H1 (cell line): ENCODE measurements around the gene ZNF687. TPM values are rescaled to one million over a fixed set of nuclear protein-coding genes. Genes with fewer than 3 reads are reported as not detected.

Experiments used
- CHD7 ChIP-seq: fragments of 300-600 bp; sonication (generic); IDR thresholded peaks from 2 replicates; pipeline ENCODE4 v1.7.1; 2012; ENCODE audit warnings: low read length, moderate library complexity, mild to moderate bottlenecking, inconsistent platforms; ENCODE audit not compliant: insufficient replicate concordance
- SIN3A ChIP-seq, 2 experiments: IDR thresholded peaks in 1 of 2; conservative IDR thresholded peaks in 1 of 2; 2 replicates each; pipeline ENCODE4 v1.6.1; 2011 to 2012; ENCODE audit warnings: low read length in 2 of 2, improper control_type of control experiment in 1 of 2, low read depth in 1 of 2, mild to moderate bottlenecking in 1 of 2
- SP2 ChIP-seq: IDR thresholded peaks from 2 replicates; pipeline ENCODE4 v1.6.1; 2012; ENCODE audit warnings: mild to moderate bottlenecking, low read length, inconsistent platforms
- TAF1 ChIP-seq: IDR thresholded peaks from 2 replicates; pipeline ENCODE4 v1.6.1; 2011; ENCODE audit warnings: mild to moderate bottlenecking, low read depth, low read length
- TBP ChIP-seq: IDR thresholded peaks from 2 replicates; pipeline ENCODE4 v1.6.1; 2011; ENCODE audit warnings: low read depth, low read length, improper control_type of control experiment
- polyA plus RNA-seq, 7 experiments: library from polyadenylated mRNA; depleted of rRNA in 3 of 7; stranded (reverse) in 5 of 7; unstranded in 2 of 7; fragments of >200 nt in 5 of 7; fragments of 200-250 nt in 2 of 7; gene quantifications; 1 replicate in 5 of 7; 2 replicates in 1 of 7; 4 replicates in 1 of 7; pipeline versions ENCODE4 v1.2.1 to v1.2.3, GENCODE V29; 2011 to 2013; ENCODE audit warnings: missing spikeins in 2 of 7, mixed read lengths in 2 of 7
- total RNA-seq: library from RNA; stranded (reverse); fragmentation: NEBNext Ultra II Directional; extraction: Animal tissue kit (Norgen Biotek cat#: 25700); gene quantifications from 2 replicates; pipeline ENCODE4 v1.2.1, GENCODE V29; 2021

Gene ZNF687
- total and polyA plus RNA-seq, 2 of the 8 experiments (the other 6 are each of a cell fraction or from before 2014, with no cell fraction given): 45.9 to 69.9 TPM

GRCh38 chr1:151336556-151336955, 54.5 kb downstream of the ZNF687 start (continued):
- no peak for TF ChIP-seq CHD7
- no peak for TF ChIP-seq SIN3A (conservative IDR thresholded peaks at IDR 0.05 in 1 of 2, IDR thresholded peaks at IDR 0.05 in 1 of 2; ENCODE audit: low read depth in 1 of 2, low read length in 2 of 2)
- TF ChIP-seq TAF1: no peak
- no peak for TF ChIP-seq SP2
- TF ChIP-seq TBP: no peak
